OCI-LY1 (cell line): ENCODE results near the gene LNX1.

Experiments
- CTCF ChIP-seq: fragments of 200-600 bp; sonication (generic), shearing (Covaris generic); IDR thresholded peaks from 2 replicates; pipeline ENCODE4 v1.5.1; 2017; ENCODE audit warnings: mild to moderate bottlenecking, antibody characterized with exemption, low read length, moderate library complexity, mixed read lengths
- EZH2 ChIP-seq: fragments of 200-600 bp; sonication (generic), shearing (Covaris generic); IDR thresholded peaks from 2 replicates; pipeline ENCODE4 v1.8.0; 2017; ENCODE audit warnings: borderline replicate concordance, mixed run types, mild to moderate bottlenecking, antibody characterized with exemption, low read length, moderate library complexity, mixed read lengths

- no peak for TF ChIP-seq CTCF
- TF ChIP-seq EZH2 = no peak
Measured at GRCh38 chr4:53547983-53548382, 43.3 kb downstream of the LNX1 start.
